K562 (cell line): ENCODE measurements around the gene IGFALS. TPM values are rescaled to one million over a fixed set of nuclear protein-coding genes. Genes with fewer than 3 reads are reported as not detected.

Source experiments
- ATAC-seq: fragments of 200-7000 bp; cut with Tn5 transposase; 3 replicates; pipeline ENCODE4 v1.9.1; 2020; ENCODE audit warnings: moderate library complexity
- BruUV-seq: library from RNA; stranded (reverse); fragments of 400-500 nt; replicated peaks from 2 replicates; lab custom pipeline; 2021; lab: Mats Ljungman, UMichigan
- CTCF ChIA-PET: fragments of 300-600 bp; formaldehyde crosslinking; extraction: SDS; loops from one replicate; lab custom pipeline; 2021; ENCODE audit warnings: low intra/inter-chr PET ratio; lab: Yijun Ruan, JAX
- POLR2A ChIA-PET: fragments of 300-600, 350-650 bp; sonication (Branson Sonifier 250); formaldehyde crosslinking; extraction: SDS; loops from one replicate; lab custom pipeline; 2021; ENCODE audit warnings: antibody characterized with exemption, inconsistent platforms; lab: Yijun Ruan, JAX
- DNase-seq, 4 experiments: peaks; one replicate each; pipeline versions ENCODE4 v3.0.0 to v3.0.0-alpha.2; 2011 to 2018; ENCODE audit warnings: low spot score in 3 of 4, mixed read lengths in 3 of 4; ENCODE audit errors: extremely low read depth in 1 of 4
- FAIRE-seq: peaks from 2 replicates; lab custom pipeline; 2011; peaks lifted over from hg19 to GRCh38; lab: Jason Lieb, UNC
- H2AFZ ChIP-seq: 2 replicates; pipeline ENCODE4 v1.6.0; 2011; ENCODE audit warnings: low read depth, low read length, control low read depth, inconsistent platforms
- H3K27ac ChIP-seq: fragments of 200-600 bp; 3 replicates; pipeline ENCODE4 v1.8.0; 2011; ENCODE audit warnings: low read depth, mild to moderate bottlenecking, control low read depth, inconsistent platforms, low read length, moderate library complexity, mixed read lengths; ENCODE audit errors: extremely low read depth
- H3K27me3 ChIP-seq, 2 experiments: fragments of 300-600 bp in 1 of 2; 2 replicates in 1 of 2; 3 replicates in 1 of 2; pipeline versions ENCODE4 v1.6.0 to v1.8.0; 2011; ENCODE audit warnings: inconsistent platforms in 2 of 2, low read length in 2 of 2, mild to moderate bottlenecking in 1 of 2, mixed read lengths in 1 of 2, moderate library complexity in 1 of 2; ENCODE audit not compliant: control insufficient read depth in 2 of 2, insufficient read depth in 2 of 2
- H3K36me3 ChIP-seq: fragments of 300-600 bp; 3 replicates; pipeline ENCODE4 v1.8.0; 2011; ENCODE audit warnings: mild to moderate bottlenecking, low read length, inconsistent platforms; ENCODE audit not compliant: control insufficient read depth, insufficient read depth
- H3K4me1 ChIP-seq, 2 experiments: fragments of 200-600 bp in 1 of 2; replicated peaks in 1 of 2; 2 replicates in 1 of 2; 3 replicates in 1 of 2; pipeline versions ENCODE4 v1.5.1 to v1.8.0; 2011; ENCODE audit warnings: inconsistent platforms in 2 of 2, low read length in 2 of 2, mild to moderate bottlenecking in 1 of 2, mixed read lengths in 1 of 2, moderate library complexity in 1 of 2; ENCODE audit not compliant: control insufficient read depth in 2 of 2, insufficient read depth in 2 of 2
- H3K4me2 ChIP-seq: 2 replicates; pipeline ENCODE4 v1.6.1; 2011; ENCODE audit warnings: low read length, control low read depth, inconsistent platforms, mixed read lengths; ENCODE audit not compliant: insufficient read depth
- H3K4me3 ChIP-seq: fragments of 200-600 bp; sonication (generic), shearing (Covaris generic); 2 replicates; pipeline ENCODE4 v1.5.1; 2016; ENCODE audit warnings: control low read depth, inconsistent platforms
- H3K79me2 ChIP-seq: fragments of 200-600 bp; 3 replicates; pipeline ENCODE4 v1.8.0; 2011; ENCODE audit warnings: low read length, inconsistent platforms; ENCODE audit not compliant: control insufficient read depth, insufficient read depth
- H3K9ac ChIP-seq, 2 experiments: 2 replicates each; pipeline versions ENCODE4 v1.6.0 to v1.6.1; 2011; ENCODE audit warnings: low read depth in 2 of 2, low read length in 2 of 2, control low read depth in 1 of 2, inconsistent platforms in 1 of 2, mild to moderate bottlenecking in 1 of 2, mixed read lengths in 1 of 2; ENCODE audit not compliant: insufficient read depth in 1 of 2
- H3K9me1 ChIP-seq: one replicate; pipeline ENCODE4 v1.6.0; 2011; ENCODE audit warnings: inconsistent platforms, mild to moderate bottlenecking, low read length, moderate library complexity; ENCODE audit not compliant: control insufficient read depth, insufficient read depth
- H3K9me3 ChIP-seq: replicated peaks from 2 replicates; pipeline ENCODE4 v1.5.1; 2011; ENCODE audit warnings: low read depth, low read length, inconsistent platforms; ENCODE audit not compliant: control insufficient read depth, insufficient read depth
- H4K20me1 ChIP-seq: replicated peaks from 2 replicates; pipeline ENCODE4 v1.6.1; 2011; ENCODE audit warnings: low read length, inconsistent platforms, mixed read lengths; ENCODE audit not compliant: control insufficient read depth, insufficient read depth
- ZBTB33 ChIP-seq: sonication (generic); formaldehyde crosslinking; IDR thresholded peaks from 2 replicates; pipeline ENCODE4 v1.8.1; 2023; ENCODE audit warnings: mild to moderate bottlenecking, missing genetic modification reagents
- WGBS: fragments of 100-300 bp; shearing (Covaris generic); methylation state at CpG from one replicate; pipeline ENCODE4 v1.1.6; 2016; ENCODE audit warnings: low coverage, mixed read lengths; ENCODE audit not compliant: insufficient coverage; ENCODE audit errors: missing lambda C conversion rate; 5-methylcytosine and 5-hydroxymethylcytosine counted together
- in situ Hi-C: fragments of 300-500 bp; cut with MboI; formaldehyde crosslinking; loops from 4 replicates; pipeline ENCODE4 v1.15.0; 2018; ENCODE audit warnings: inconsistent platforms, mixed read lengths
- intact Hi-C: fragments of 100-400 bp; cut with micrococcal nuclease; formaldehyde crosslinking; loops from 2 replicates; pipeline ENCODE4 v1.14.2; 2022
- polyA plus RNA-seq, 8 experiments: library from polyadenylated mRNA; depleted of rRNA in 4 of 8; stranded (reverse) in 5 of 8; unstranded in 3 of 8; fragments of >200 nt; fragmentation: Nextera tagmentation in 2 of 8; fragmentation: Illumina TruSeq in 1 of 8; extraction: Ambion mirVana in 2 of 8; extraction: Trizol in 1 of 8; gene quantifications; 2 replicates each; pipeline versions ENCODE4 v1.2.1 to v1.2.3, GENCODE V29; 2011 to 2014; ENCODE audit warnings: inconsistent platforms in 1 of 8, missing spikeins in 1 of 8
- total RNA-seq, 7 experiments: library from RNA; depleted of rRNA in 6 of 7; stranded (reverse); fragments of >200 nt in 6 of 7; fragmentation: Illumina TruSeq in 2 of 7; extraction: Trizol in 2 of 7; gene quantifications; 2 replicates each; pipeline versions ENCODE4 v1.2.1 to v1.2.3, GENCODE V29; 2011 to 2021; ENCODE audit warnings: low replicate concordance in 1 of 7
- TF ChIP-seq, protein P1 (sequence below): fragments of 450-650 bp; IDR thresholded peaks from 2 replicates; pipeline ENCODE4 v1.6.1; 2016; ENCODE audit warnings: antibody characterized with exemption

The IGFALS gene
- total and polyA plus RNA-seq, 9 of the 15 experiments (the other 6 are each of a cell fraction or from before 2014, with no cell fraction given) = not detected

GRCh38 chr16:1745900-1746692, 47.4 kb downstream of the IGFALS start:
- Histone ChIP-seq H3K4me3 (no peak overlapping the region), H3K27me3 (no peaks in the 10 kb centered on the region), H4K20me1 (no peaks in the 10 kb centered on the region), H2AFZ (no peak overlapping the region), H3K9me3 (no peaks in the 10 kb centered on the region)
- CTCF ChIA-PET = no interaction called here
- in situ Hi-C loops = no loop called here
- no TSS peak for BruUV-seq
- TF ChIP-seq, protein P1, sequence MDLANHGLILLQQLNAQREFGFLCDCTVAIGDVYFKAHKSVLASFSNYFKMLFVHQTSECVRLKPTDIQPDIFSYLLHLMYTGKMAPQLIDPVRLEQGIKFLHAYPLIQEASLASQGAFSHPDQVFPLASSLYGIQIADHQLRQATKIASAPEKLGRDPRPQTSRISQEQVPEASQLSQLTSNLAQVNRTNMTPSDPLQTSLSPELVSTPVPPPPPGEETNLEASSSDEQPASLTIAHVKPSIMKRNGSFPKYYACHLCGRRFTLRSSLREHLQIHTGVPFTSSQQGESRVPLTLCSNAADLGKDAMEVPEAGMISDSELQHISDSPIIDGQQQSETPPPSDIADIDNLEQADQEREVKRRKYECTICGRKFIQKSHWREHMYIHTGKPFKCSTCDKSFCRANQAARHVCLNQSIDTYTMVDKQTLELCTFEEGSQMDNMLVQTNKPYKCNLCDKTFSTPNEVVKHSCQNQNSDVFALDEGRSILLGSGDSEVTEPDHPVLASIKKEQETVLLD = no peak
- 0 out of 2 replicates have a peak, but pooled peaks have one; percentile 25 for TF ChIP-seq ZBTB33 (CRISPR knock-in tag)
- TF ChIP-seq, all 486 proteins: peak for 1
- H3K79me2 ChIP-seq = no peaks in the 10 kb centered on the region
- POLR2A ChIA-PET = interaction anchor here (0.6 to 1.2 kb wide), 3 partner anchors 23 to 161 kb away, joined by 3 to 4 read pairs (median 3); no protein-coding TSS in a partner anchor
- H3K9ac ChIP-seq = no peak overlapping the region; a peak in 1 of 4 replicates
- no peak overlapping the region for H3K27ac ChIP-seq
- no peak for FAIRE-seq
- peaks cover 3% of the 10 kb centered on the region for H3K9me1 ChIP-seq
- intact Hi-C loops = no loop called here
- peaks cover 38% of the 10 kb centered on the region; the same call in 1 of the 3 replicates for H3K36me3 ChIP-seq
- peaks cover 0 to 22% of the 10 kb centered on the region in 2 experiments; a peak in 1 of 5 replicates for H3K4me1 ChIP-seq
- no peak for ATAC-seq
- no peak overlapping the region for H3K4me2 ChIP-seq
- WGBS = 93% methylated on average over 28 of the region's 29 CpGs
- DNase-seq = no peak
